NT2/D1 (cell line): Measurements from ENCODE around the gene SEMA6B.
A peak's percentile ranks its signal among the peaks of the same experiment; 100 is the strongest.

ENCODE experiments used
- DNase-seq: peaks from one replicate; pipeline ENCODE4 v3.0.0-alpha.2; 2011; ENCODE audit warnings: low read depth, low spot score
- H3K27me3 ChIP-seq: 2 replicates; pipeline ENCODE4 v1.6.0; 2011; ENCODE audit warnings: mild to moderate bottlenecking; ENCODE audit not compliant: insufficient read length, insufficient read depth
- H3K36me3 ChIP-seq: 2 replicates; pipeline ENCODE4 v1.6.1; 2011; ENCODE audit warnings: mild to moderate bottlenecking, low read length, mixed read lengths; ENCODE audit not compliant: insufficient read depth, insufficient read length
- H3K4me1 ChIP-seq: 2 replicates; pipeline ENCODE4 v1.5.1; 2011; ENCODE audit not compliant: insufficient read depth, insufficient read length
- H3K4me3 ChIP-seq: 2 replicates; pipeline ENCODE4 v1.5.1; 2011; ENCODE audit warnings: low read depth; ENCODE audit not compliant: insufficient read length
- H3K9ac ChIP-seq: 2 replicates; pipeline ENCODE4 v1.6.0; 2011; ENCODE audit warnings: low read depth; ENCODE audit not compliant: insufficient read length
- H3K9me3 ChIP-seq: 2 replicates; pipeline ENCODE4 v1.5.1; 2011; ENCODE audit warnings: mild to moderate bottlenecking, low read length; ENCODE audit not compliant: insufficient read depth
- SUZ12 ChIP-seq: IDR thresholded peaks from 2 replicates; pipeline ENCODE4 v1.6.1; 2011; ENCODE audit not compliant: insufficient read length, insufficient read depth; ENCODE audit errors: extremely low read depth
- YY1 ChIP-seq: IDR thresholded peaks from 2 replicates; pipeline ENCODE4 v1.6.1; 2011; ENCODE audit not compliant: insufficient read length, insufficient read depth
- ZNF274 ChIP-seq: IDR thresholded peaks from 2 replicates; pipeline ENCODE4 v1.6.1; 2011; ENCODE audit warnings: mild to moderate bottlenecking, low read depth, low read length

The SEMA6B gene

GRCh38 chr19:4581666-4582553, 22.4 kb upstream of the SEMA6B start:
- TF ChIP-seq SUZ12 (no peak), ZNF274 (no peak), YY1 (no peak)
- Histone ChIP-seq H3K36me3 (no peaks in the 10 kb centered on the region), H3K9ac (no peak overlapping the region), H3K9me3 (no peaks in the 10 kb centered on the region), H3K27me3 (peaks cover 22% of the 10 kb centered on the region), H3K4me1 (peaks cover 38% of the 10 kb centered on the region), H3K4me3 (peak overlapping the region; percentile 77)
- DNase-seq: no peak

DNA sequence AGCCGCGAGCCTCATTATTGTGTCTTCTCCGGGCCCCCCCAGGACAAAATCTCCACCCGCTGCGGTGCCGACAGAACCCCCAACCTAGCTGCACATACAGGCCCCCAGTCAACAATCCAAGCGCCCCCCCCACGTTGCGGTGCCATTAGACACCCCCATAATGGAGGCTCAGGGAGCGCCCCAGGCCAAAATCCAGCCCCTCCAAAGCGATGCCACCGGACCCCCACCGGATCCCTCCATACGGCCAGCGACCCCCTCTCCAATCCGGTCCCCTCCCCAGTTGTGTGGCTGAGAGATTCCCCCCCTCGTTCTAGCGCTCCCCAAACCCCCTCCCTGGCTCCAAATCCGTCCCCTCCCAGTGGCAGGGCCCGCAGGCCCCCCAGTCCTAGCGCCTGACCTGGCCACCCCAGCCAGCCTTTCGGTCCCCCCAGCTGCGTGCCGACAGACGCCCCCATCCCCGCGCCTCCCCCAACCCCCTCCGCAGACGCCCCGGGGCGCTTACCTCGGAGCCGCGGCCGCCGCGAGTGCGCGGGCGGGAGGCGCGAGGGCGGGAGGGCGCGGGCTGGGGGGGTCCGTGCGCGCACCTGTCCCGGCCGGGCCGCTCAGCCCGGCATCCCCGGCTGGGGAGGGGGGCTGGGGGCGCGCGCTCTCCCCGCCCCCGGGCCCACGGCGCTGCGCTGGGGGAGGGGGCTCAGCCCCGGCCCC, 21.6 kb upstream of the SEMA6B start:
- H3K9me3 ChIP-seq: no peaks in the 10 kb centered on the region
- TF ChIP-seq ZNF274 (no peak), YY1 (no peak), SUZ12 (no peak)
- H3K4me1 ChIP-seq: peaks cover 33% of the 10 kb centered on the region
- H3K4me3 ChIP-seq: peak overlapping the region; percentile 77
- H3K27me3 ChIP-seq: peaks cover 22% of the 10 kb centered on the region
- H3K9ac ChIP-seq: peak overlapping the region; percentile 87
- no peak for DNase-seq
- no peaks in the 10 kb centered on the region for H3K36me3 ChIP-seq

DNA sequence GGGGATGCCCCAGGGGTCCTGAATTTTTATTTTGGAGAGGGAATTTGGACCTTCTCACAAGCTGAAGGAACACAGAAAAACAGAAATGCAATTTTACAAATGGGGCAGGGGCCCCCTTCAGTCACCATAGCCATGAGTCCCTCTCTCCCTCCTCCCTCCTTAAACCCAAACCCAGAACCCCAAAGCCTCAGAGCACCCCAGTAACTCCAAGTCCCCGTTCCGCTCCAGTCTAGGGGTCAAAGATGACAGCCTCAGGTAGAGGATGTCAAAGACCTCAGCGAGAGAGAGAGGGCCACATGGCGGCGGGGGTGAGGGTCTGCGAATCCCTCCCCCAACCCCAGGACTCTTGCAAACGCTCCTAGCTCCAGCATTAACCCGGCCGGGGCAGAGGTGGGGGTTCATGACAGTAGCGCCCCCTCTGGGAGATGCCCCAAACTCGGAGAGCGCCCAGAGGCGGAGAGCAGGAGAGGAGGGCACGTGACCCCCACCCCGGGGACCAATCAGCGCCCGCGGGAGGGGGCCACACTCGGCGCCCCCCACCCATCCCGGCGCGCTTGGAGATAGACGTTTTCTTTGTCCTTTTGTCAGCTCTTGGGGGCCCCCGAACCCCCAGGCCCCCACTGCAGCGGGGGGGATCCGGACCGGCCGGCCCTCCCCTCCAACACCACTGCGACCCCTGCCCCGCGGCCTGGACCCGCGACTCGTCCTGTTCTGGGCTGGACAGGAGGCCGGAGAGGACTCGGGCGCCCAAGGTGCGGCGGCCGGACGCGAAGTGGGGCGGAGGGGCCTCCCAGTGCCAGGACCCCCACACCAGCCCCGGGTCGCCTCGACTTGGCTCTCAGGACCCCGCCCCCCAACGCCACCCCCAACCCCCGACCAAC, 20.8 kb upstream of the SEMA6B start:
- no peak for TF ChIP-seq YY1
- no peak for TF ChIP-seq ZNF274
- TF ChIP-seq SUZ12: no peak
- Histone ChIP-seq H3K36me3 (no peaks in the 10 kb centered on the region), H3K9ac (peak overlapping the region; percentile 71), H3K27me3 (peaks cover 22% of the 10 kb centered on the region), H3K4me1 (peaks cover 37% of the 10 kb centered on the region), H3K9me3 (no peaks in the 10 kb centered on the region), H3K4me3 (peak overlapping the region; percentile 77)
- DNase-seq: no peak

- no peak for TF ChIP-seq ZNF274
- TF ChIP-seq YY1: no peak
- TF ChIP-seq SUZ12: no peak
- DNase-seq: no peak
- H3K36me3 ChIP-seq: no peaks in the 10 kb centered on the region
- H3K4me1 ChIP-seq: peaks cover 34% of the 10 kb centered on the region
- no peak overlapping the region for H3K4me3 ChIP-seq
- H3K27me3 ChIP-seq: peaks cover 16% of the 10 kb centered on the region
- no peaks in the 10 kb centered on the region for H3K9me3 ChIP-seq
- no peak overlapping the region for H3K9ac ChIP-seq
Measured at GRCh38 chr19:4579389-4579788, 19.9 kb upstream of the SEMA6B start.

DNA sequence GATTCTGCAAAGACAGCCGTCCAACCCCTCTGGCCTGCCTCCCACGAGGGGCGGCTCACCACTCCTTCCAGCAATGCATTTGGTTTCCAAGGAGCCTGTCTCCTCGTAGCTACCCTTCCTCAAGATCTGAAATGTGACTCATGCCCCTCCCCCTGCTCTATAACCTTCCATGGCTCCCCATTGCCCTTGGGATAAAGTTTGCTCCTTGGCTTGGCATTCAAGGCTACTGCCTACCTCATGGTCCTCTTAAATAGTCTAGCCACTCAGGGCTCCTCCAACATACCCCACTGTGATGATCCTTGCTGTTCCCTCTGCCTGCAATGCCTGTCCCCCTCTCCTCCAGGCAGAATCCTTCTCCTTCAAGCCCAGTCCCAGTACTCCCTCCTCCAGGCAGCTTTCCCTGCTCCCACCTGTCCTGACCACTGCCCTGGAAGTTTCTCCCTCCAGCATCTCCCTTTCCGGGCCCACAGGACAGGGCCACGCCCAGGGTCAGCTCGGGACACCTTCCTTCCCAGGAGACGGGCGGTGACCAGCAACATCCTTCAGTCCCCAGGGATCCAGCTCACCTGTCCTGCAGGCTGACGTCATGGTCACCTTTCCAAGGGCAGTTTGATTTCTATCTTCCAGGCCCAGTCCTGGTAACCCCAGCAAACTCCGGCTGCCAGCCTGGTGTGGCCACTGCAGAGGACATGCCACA, 19.2 kb upstream of the SEMA6B start:
- no peak for DNase-seq
- no peak overlapping the region for H3K9ac ChIP-seq
- TF ChIP-seq SUZ12 (no peak), YY1 (no peak), ZNF274 (no peak)
- no peak overlapping the region for H3K4me3 ChIP-seq
- H3K27me3 ChIP-seq: peaks cover 14% of the 10 kb centered on the region
- H3K9me3 ChIP-seq: no peaks in the 10 kb centered on the region
- H3K36me3 ChIP-seq: no peaks in the 10 kb centered on the region
- H3K4me1 ChIP-seq: peaks cover 32% of the 10 kb centered on the region

GRCh38 chr19:4577020-4577782, 17.7 kb upstream of the SEMA6B start:
- peak overlapping the region; percentile 12 for H3K9ac ChIP-seq
- no peak overlapping the region for H3K4me3 ChIP-seq
- H3K27me3 ChIP-seq: peaks cover 8% of the 10 kb centered on the region
- peaks cover 24% of the 10 kb centered on the region for H3K4me1 ChIP-seq
- H3K9me3 ChIP-seq: no peaks in the 10 kb centered on the region
- DNase-seq: no peak
- TF ChIP-seq ZNF274 (no peak), YY1 (no peak), SUZ12 (no peak)
- no peaks in the 10 kb centered on the region for H3K36me3 ChIP-seq
